K562 (cell line): ENCODE measurements around the gene HNRNPA2B1. TPM values are rescaled to one million over a fixed set of nuclear protein-coding genes. Genes with fewer than 3 reads are reported as not detected.
A peak's percentile ranks its signal among the peaks of the same experiment; 100 is the strongest.

ENCODE experiments used
- ATF2 ChIP-seq: sonication (generic); formaldehyde crosslinking; IDR thresholded peaks from 2 replicates; pipeline ENCODE4 v1.8.1; 2022; ENCODE audit warnings: missing genetic modification reagents
- CBX3 ChIP-seq, 2 experiments: IDR thresholded peaks; 1 replicate in 1 of 2; 2 replicates in 1 of 2; pipeline ENCODE4 v1.6.1; 2012; ENCODE audit warnings: inconsistent platforms in 2 of 2, low read length in 2 of 2, borderline replicate concordance in 1 of 2, control low read depth in 1 of 2
- CBX5 ChIP-seq: IDR thresholded peaks from 2 replicates; pipeline ENCODE4 v1.6.1; 2014; ENCODE audit warnings: low read depth, borderline replicate concordance
- FOXA1 ChIP-seq: fragments of 450-650 bp; IDR thresholded peaks from 2 replicates; pipeline ENCODE4 v1.6.1; 2016; ENCODE audit warnings: mild to moderate bottlenecking, borderline replicate concordance
- HMG20A ChIP-seq: fragments of 450-650 bp; formaldehyde crosslinking; conservative IDR thresholded peaks from 2 replicates; pipeline ENCODE4 v1.4.0; 2020; ENCODE audit warnings: mild to moderate bottlenecking, mixed read lengths
- MEF2A ChIP-seq: IDR thresholded peaks from 2 replicates; pipeline ENCODE4 v1.6.1; 2011; ENCODE audit warnings: low read depth, mild to moderate bottlenecking, low read length, moderate library complexity; ENCODE audit not compliant: control insufficient read depth
- MTA1 ChIP-seq: fragments of 450-650 bp; IDR thresholded peaks from 2 replicates; pipeline ENCODE4 v1.6.1; 2017; ENCODE audit warnings: borderline replicate concordance
- NR3C1 ChIP-seq: sonication (generic); formaldehyde crosslinking; IDR thresholded peaks from 2 replicates; pipeline ENCODE4 v1.8.1; 2022; ENCODE audit warnings: missing genetic modification reagents
- POLR3A ChIP-seq: IDR thresholded peaks from 2 replicates; pipeline ENCODE4 v1.6.1; 2011; ENCODE audit warnings: borderline replicate concordance, mild to moderate bottlenecking, moderate library complexity; ENCODE audit not compliant: insufficient read length, insufficient read depth; ENCODE audit errors: extremely low read depth
- RBM14 ChIP-seq: fragments of 200-400 bp; formaldehyde crosslinking; IDR thresholded peaks from 2 replicates; pipeline ENCODE4 v1.6.1; 2018; ENCODE audit warnings: low read depth, mild to moderate bottlenecking, low read length, moderate library complexity, borderline replicate concordance; ENCODE audit not compliant: insufficient read depth
- SAFB2 ChIP-seq: fragments of 200-400 bp; formaldehyde crosslinking; IDR thresholded peaks from 2 replicates; pipeline ENCODE4 v1.6.1; 2018; ENCODE audit warnings: borderline replicate concordance, low read length, low read depth, moderate library complexity; ENCODE audit not compliant: severe bottlenecking
- SIN3A ChIP-seq, 2 experiments: fragments of 150-350 bp in 1 of 2; IDR thresholded peaks; 2 replicates each; pipeline ENCODE4 v1.6.1; 2011 to 2016; ENCODE audit warnings: borderline replicate concordance in 2 of 2, low read depth in 2 of 2, low read length in 2 of 2, mild to moderate bottlenecking in 2 of 2, moderate library complexity in 2 of 2; ENCODE audit not compliant: control insufficient read depth in 1 of 2
- SMARCC2 ChIP-seq: fragments of 450-650 bp; IDR thresholded peaks from 2 replicates; pipeline ENCODE4 v1.6.1; 2017; ENCODE audit warnings: antibody characterized with exemption, moderate library complexity, mild to moderate bottlenecking, low read depth
- SRSF3 ChIP-seq: fragments of 200-400 bp; formaldehyde crosslinking; IDR thresholded peaks from 2 replicates; pipeline ENCODE4 v1.6.1; 2016; ENCODE audit warnings: mild to moderate bottlenecking, low read length, moderate library complexity; ENCODE audit not compliant: insufficient read depth
- XRCC4 ChIP-seq: IDR thresholded peaks from one replicate; pipeline ENCODE4 v1.6.1; 2011; ENCODE audit not compliant: insufficient read depth, insufficient read length; ENCODE audit errors: extremely low read depth
- YY1 ChIP-seq, 3 experiments: IDR thresholded peaks; 2 replicates each; pipeline ENCODE4 v1.6.1; 2011; ENCODE audit warnings: low read length in 2 of 3, mild to moderate bottlenecking in 2 of 3, moderate library complexity in 2 of 3, borderline replicate concordance in 1 of 3, control low read depth in 1 of 3, low read depth in 1 of 3; ENCODE audit not compliant: insufficient read depth in 3 of 3, insufficient replicate concordance in 2 of 3, control insufficient read depth in 1 of 3, insufficient read length in 1 of 3; ENCODE audit errors: extremely low read depth in 1 of 3
- ZNF124 ChIP-seq: sonication (generic); formaldehyde crosslinking; IDR thresholded peaks from 2 replicates; pipeline ENCODE4 v1.8.1; 2022; ENCODE audit warnings: missing genetic modification reagents
- ZNF707 ChIP-seq: fragments of 250-450 bp; sonication (Bioruptor Pico); conservative IDR thresholded peaks from 2 replicates; pipeline ENCODE4 v1.8.0; 2022; ENCODE audit warnings: inconsistent platforms, mild to moderate bottlenecking, moderate library complexity
- polyA plus RNA-seq, 8 experiments: library from polyadenylated mRNA; depleted of rRNA in 4 of 8; stranded (reverse) in 5 of 8; unstranded in 3 of 8; fragments of >200 nt; fragmentation: Nextera tagmentation in 2 of 8; fragmentation: Illumina TruSeq in 1 of 8; extraction: Ambion mirVana in 2 of 8; extraction: Trizol in 1 of 8; gene quantifications; 2 replicates each; pipeline versions ENCODE4 v1.2.1 to v1.2.3, GENCODE V29; 2011 to 2014; ENCODE audit warnings: inconsistent platforms in 1 of 8, missing spikeins in 1 of 8
- total RNA-seq, 7 experiments: library from RNA; depleted of rRNA in 6 of 7; stranded (reverse); fragments of >200 nt in 6 of 7; fragmentation: Illumina TruSeq in 2 of 7; extraction: Trizol in 2 of 7; gene quantifications; 2 replicates each; pipeline versions ENCODE4 v1.2.1 to v1.2.3, GENCODE V29; 2011 to 2021; ENCODE audit warnings: low replicate concordance in 1 of 7
- TF ChIP-seq, protein P1 (sequence below): fragments of 250-450 bp; sonication (Bioruptor Pico); IDR thresholded peaks from 2 replicates; pipeline ENCODE4 v1.8.0; 2021; ENCODE audit warnings: borderline replicate concordance, mild to moderate bottlenecking, moderate library complexity; ENCODE audit not compliant: poor library complexity, severe bottlenecking
- TF ChIP-seq, protein P2 (sequence below): fragments of 250-450 bp; sonication (Bioruptor Pico); IDR thresholded peaks from 2 replicates; pipeline ENCODE4 v1.5.0; 2020; ENCODE audit warnings: mild to moderate bottlenecking

HNRNPA2B1 gene
- total and polyA plus RNA-seq, 9 of the 15 experiments (the other 6 are each of a cell fraction or from before 2014, with no cell fraction given) = 630 to 1,989 (median 865) TPM

- TF ChIP-seq, protein P1, sequence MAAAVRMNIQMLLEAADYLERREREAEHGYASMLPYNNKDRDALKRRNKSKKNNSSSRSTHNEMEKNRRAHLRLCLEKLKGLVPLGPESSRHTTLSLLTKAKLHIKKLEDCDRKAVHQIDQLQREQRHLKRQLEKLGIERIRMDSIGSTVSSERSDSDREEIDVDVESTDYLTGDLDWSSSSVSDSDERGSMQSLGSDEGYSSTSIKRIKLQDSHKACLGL (CRISPR knock-in tag) = peak; percentile 45
- TF ChIP-seq ZNF707 (CRISPR knock-in tag) (no peak), POLR3A (no peak), NR3C1 (CRISPR knock-in tag) (0 out of 2 replicates have a peak, but pooled peaks have one; percentile 37), MTA1 (peak; percentile 98), RBM14 (0 out of 2 replicates have a peak, but pooled peaks have one; percentile 82), CBX3 (IDR thresholded peaks at IDR 0.05; ENCODE audit: borderline replicate concordance in 1 of 2, low read length in 2 of 2) (0 out of 3 replicates have a peak, but pooled peaks of 1 of the 2 experiments have one; percentile 12), SAFB2 (no peak), ZNF124 (CRISPR knock-in tag) (no peak), MEF2A (no peak), HMG20A (CRISPR knock-in tag) (no peak), SIN3A (IDR thresholded peaks at IDR 0.05; ENCODE audit: borderline replicate concordance in 2 of 2, control insufficient read depth in 1 of 2, low read depth in 2 of 2, low read length in 2 of 2) (peak in 1 of 2 experiments; percentile 81; a peak in 2 of 4 replicates), ATF2 (no peak), SRSF3 (0 out of 2 replicates have a peak, but pooled peaks have one; percentile 83), SMARCC2 (no peak), YY1 (IDR thresholded peaks at IDR 0.05; ENCODE audit: borderline replicate concordance in 1 of 3, control insufficient read depth in 1 of 3, extremely low read depth in 1 of 3, insufficient read depth in 3 of 3, insufficient read length in 1 of 3, insufficient replicate concordance in 2 of 3, low read depth in 1 of 3, low read length in 2 of 3) (peak in 1 of 3 experiments; percentile 36), XRCC4 (no peak), CBX5 (no peak), FOXA1 (no peak)
- TF ChIP-seq, protein P2, sequence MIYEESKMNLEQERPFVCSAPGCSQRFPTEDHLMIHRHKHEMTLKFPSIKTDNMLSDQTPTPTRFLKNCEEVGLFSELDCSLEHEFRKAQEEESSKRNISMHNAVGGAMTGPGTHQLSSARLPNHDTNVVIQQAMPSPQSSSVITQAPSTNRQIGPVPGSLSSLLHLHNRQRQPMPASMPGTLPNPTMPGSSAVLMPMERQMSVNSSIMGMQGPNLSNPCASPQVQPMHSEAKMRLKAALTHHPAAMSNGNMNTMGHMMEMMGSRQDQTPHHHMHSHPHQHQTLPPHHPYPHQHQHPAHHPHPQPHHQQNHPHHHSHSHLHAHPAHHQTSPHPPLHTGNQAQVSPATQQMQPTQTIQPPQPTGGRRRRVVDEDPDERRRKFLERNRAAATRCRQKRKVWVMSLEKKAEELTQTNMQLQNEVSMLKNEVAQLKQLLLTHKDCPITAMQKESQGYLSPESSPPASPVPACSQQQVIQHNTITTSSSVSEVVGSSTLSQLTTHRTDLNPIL (CRISPR knock-in tag) = no peak
These were observed at the start of gene HNRNPA2B1 (continued) for GRCh38 chr7:26200444-26201246.
